ENCODE measurements around the gene ERN2. TPM values are rescaled to one million over a fixed set of nuclear protein-coding genes. Genes with fewer than 3 reads are reported as not detected.

ERN2 gene
- total RNA-seq, 1 donor from 2014 or later, result not detected

DNA sequence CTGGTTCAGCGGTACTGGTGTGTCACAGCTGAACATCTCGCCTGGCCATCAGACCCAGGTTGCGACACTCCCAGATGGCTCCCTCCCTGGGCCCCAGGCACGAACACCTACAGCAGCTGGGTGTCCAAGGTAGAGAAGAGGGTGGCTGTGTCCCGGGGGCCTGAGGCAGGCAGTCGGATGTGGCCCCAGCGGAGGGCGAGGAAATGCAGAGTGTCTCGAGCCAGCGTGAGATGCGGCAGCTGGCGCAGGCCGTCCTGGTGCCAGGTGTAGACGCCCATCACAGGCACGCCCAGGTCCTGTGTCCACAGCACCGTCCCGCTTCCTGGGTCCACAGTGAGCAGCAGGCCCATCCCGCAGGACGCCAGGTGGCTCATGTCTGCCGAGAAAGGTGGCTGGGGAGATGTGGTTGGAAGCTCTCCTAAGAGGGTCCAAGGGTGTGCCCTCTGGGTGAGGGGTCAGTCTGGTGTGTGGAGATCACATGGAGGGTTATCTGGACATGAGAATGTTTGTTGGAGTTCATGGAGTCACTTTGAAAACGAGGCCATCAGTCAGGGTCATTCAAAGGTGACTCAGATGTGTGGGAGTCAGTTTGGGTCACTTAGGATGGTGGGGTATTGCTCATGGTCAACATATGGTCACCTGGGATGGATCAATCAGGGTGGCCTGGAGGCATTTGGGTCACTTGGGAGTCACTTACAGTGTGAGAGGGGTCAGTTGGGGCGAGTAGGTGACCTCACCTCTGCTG, 8.1 kb downstream of the ERN2 start:
- H3K4me3 Mint-ChIP-seq, result no peak overlapping the region
- no peak overlapping the region for H3K27ac Mint-ChIP-seq (ENCODE audit: unreplicated experiment)
- peaks cover 3% of the 10 kb centered on the region for H3K9me3 Mint-ChIP-seq
- DNase-seq (ENCODE audit: low read depth, low spot score), result no peak
- TF ChIP-seq, protein P1, sequence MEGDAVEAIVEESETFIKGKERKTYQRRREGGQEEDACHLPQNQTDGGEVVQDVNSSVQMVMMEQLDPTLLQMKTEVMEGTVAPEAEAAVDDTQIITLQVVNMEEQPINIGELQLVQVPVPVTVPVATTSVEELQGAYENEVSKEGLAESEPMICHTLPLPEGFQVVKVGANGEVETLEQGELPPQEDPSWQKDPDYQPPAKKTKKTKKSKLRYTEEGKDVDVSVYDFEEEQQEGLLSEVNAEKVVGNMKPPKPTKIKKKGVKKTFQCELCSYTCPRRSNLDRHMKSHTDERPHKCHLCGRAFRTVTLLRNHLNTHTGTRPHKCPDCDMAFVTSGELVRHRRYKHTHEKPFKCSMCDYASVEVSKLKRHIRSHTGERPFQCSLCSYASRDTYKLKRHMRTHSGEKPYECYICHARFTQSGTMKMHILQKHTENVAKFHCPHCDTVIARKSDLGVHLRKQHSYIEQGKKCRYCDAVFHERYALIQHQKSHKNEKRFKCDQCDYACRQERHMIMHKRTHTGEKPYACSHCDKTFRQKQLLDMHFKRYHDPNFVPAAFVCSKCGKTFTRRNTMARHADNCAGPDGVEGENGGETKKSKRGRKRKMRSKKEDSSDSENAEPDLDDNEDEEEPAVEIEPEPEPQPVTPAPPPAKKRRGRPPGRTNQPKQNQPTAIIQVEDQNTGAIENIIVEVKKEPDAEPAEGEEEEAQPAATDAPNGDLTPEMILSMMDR (conservative IDR thresholded peaks at IDR 0.05), result no peak
- H3K27me3 Mint-ChIP-seq (ENCODE audit: low read depth), result peaks cover 16% of the 10 kb centered on the region
- H3K36me3 Mint-ChIP-seq (ENCODE audit: low read depth), result no peaks in the 10 kb centered on the region
- H3K4me1 Mint-ChIP-seq, result no peaks in the 10 kb centered on the region

DNA sequence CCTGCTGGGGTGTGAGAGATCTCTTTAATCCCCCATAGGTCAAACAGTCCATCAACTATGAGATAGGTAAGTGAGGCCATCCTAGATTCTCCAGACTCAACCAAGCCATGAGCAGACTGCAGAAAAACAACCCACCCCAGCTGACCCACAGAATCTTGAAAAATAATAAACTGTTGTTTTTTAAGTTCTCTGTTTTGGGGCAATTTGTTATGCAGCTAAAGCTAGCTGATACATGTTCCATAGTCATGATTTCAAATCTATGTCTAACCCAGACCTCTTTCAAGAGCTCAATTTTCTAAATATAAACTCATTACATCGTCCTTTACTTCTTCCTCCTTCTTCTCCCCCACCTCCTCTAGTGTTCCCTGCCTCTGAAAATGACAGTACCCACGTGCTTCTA, 10.1 kb downstream of the ERN2 start:
- TF ChIP-seq, protein P1 (conservative IDR thresholded peaks at IDR 0.05), result no peak
- Mint-ChIP-seq H3K27ac (ENCODE audit: unreplicated experiment) (no peak overlapping the region), H3K36me3 (ENCODE audit: low read depth) (no peaks in the 10 kb centered on the region), H3K4me3 (no peak overlapping the region), H3K9me3 (peaks cover 3% of the 10 kb centered on the region), H3K27me3 (ENCODE audit: low read depth) (peaks cover 9% of the 10 kb centered on the region), H3K4me1 (no peaks in the 10 kb centered on the region)
- no peak for DNase-seq (ENCODE audit: low read depth, low spot score)

DNA sequence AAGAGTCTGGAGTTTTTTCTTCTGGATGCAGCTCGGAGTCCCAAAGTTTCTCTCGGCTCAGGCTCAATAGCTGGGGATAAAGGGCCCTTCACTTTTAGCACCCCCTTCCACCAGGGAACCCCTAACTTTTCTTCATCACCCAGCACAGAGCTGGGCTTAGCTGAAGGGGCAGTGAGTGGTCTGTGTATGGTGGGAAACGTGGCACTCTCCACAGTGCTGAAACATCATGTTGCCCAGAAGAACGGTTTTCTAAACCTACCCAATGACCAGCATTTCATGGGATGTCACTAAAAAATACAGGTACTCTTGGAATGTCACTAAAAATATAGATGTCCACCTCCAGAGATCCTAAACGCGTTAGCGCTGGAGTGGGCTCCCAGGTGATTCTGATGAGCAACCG, 12.0 kb downstream of the ERN2 start:
- Mint-ChIP-seq H3K9me3 (peaks cover 3% of the 10 kb centered on the region), H3K4me1 (no peaks in the 10 kb centered on the region), H3K27ac (ENCODE audit: unreplicated experiment) (no peak overlapping the region), H3K4me3 (no peak overlapping the region), H3K27me3 (ENCODE audit: low read depth) (peaks cover 9% of the 10 kb centered on the region), H3K36me3 (ENCODE audit: low read depth) (no peaks in the 10 kb centered on the region)
- TF ChIP-seq, protein P1 (conservative IDR thresholded peaks at IDR 0.05), result no peak
- no peak for DNase-seq (ENCODE audit: low read depth, low spot score)

DNA sequence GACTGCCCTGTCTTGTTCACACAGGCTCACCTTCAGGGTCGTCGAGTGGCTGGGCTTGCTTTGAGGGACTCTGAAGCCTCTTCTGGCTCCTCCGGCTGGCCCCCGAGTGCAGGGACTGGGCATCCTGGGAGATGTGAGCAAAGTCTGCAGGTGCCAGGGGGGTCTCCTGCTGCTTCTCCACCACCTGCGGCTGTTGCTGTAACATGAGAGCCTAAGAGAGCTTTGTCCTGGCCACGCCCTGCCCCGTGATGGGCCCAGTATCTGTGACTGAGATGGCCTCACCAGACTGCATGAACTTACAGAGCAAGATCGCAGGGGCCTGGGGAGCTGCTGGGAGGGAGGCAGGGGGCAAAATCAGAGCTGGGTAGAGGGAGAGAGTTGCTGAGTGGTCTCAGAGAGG, 12.5 kb downstream of the ERN2 start:
- no peak for DNase-seq (ENCODE audit: low read depth, low spot score)
- Mint-ChIP-seq H3K4me1 (no peaks in the 10 kb centered on the region), H3K4me3 (no peak overlapping the region), H3K36me3 (ENCODE audit: low read depth) (no peaks in the 10 kb centered on the region), H3K9me3 (peaks cover 3% of the 10 kb centered on the region), H3K27me3 (ENCODE audit: low read depth) (peaks cover 9% of the 10 kb centered on the region), H3K27ac (ENCODE audit: unreplicated experiment) (no peak overlapping the region)
- TF ChIP-seq, protein P1 (conservative IDR thresholded peaks at IDR 0.05), result no peak

DNA sequence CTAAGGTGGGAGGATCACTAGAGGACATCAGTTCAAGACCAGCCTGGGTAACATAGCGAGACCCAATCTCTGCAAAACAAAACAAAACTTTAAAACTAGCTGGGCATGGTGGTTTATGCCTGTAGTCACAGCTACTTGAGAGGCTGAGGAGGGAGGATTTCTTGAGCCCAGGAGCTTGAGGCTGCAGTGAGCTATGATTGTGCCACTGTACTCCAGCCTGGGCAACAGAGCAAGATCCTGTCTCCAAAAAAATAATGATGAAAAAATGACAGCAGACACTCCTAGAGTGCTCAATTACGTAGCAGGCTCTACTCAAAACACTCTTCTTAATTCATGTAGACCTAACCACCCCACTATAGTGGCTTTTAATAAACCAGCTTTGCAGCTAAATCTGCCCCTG, 12.9 kb downstream of the ERN2 start:
- Mint-ChIP-seq H3K9me3 (peaks cover 3% of the 10 kb centered on the region), H3K4me3 (no peak overlapping the region), H3K27me3 (ENCODE audit: low read depth) (peaks cover 9% of the 10 kb centered on the region), H3K36me3 (ENCODE audit: low read depth) (no peaks in the 10 kb centered on the region), H3K4me1 (peaks cover 1% of the 10 kb centered on the region), H3K27ac (ENCODE audit: unreplicated experiment) (no peak overlapping the region)
- TF ChIP-seq, protein P1 (conservative IDR thresholded peaks at IDR 0.05), result no peak
- DNase-seq (ENCODE audit: low read depth, low spot score), result no peak
